SK-N-SH (cell line): Measurements from ENCODE around the gene MINDY2. TPM values are rescaled to one million over a fixed set of nuclear protein-coding genes. Genes with fewer than 3 reads are reported as not detected.
"Not testable (repeated sequence)": the region's sequence is repeated elsewhere in the genome, so short reads cannot be mapped to it uniquely, and the experiment has no call there.

Experiments used
- CTCF ChIA-PET: fragments of 300-600, 350-600 bp; formaldehyde crosslinking; extraction: SDS; loops from one replicate; lab custom pipeline; 2021; lab: Yijun Ruan, JAX
- POLR2A ChIA-PET: fragments of 350-600 bp; sonication (Branson Sonifier 250); formaldehyde crosslinking; extraction: SDS; loops from one replicate; lab custom pipeline; 2020; ENCODE audit warnings: antibody characterized with exemption, inconsistent platforms; lab: Yijun Ruan, JAX
- DNase-seq: peaks from one replicate; pipeline ENCODE4 v3.0.0; 2012
- H2AFZ ChIP-seq: fragments of 200-600 bp; sonication (generic); 2 replicates; pipeline ENCODE4 v1.8.1; 2016; ENCODE audit warnings: antibody characterized with exemption, mild to moderate bottlenecking, low read depth
- H3F3A ChIP-seq: fragments of 200-600 bp; sonication (generic); replicated peaks from 2 replicates; pipeline ENCODE3; 2016; ENCODE audit warnings: antibody characterized with exemption, mild to moderate bottlenecking; ENCODE audit not compliant: insufficient read depth
- H3K27ac ChIP-seq, 2 experiments: fragments of 200-500 bp in 1 of 2; fragments of 200-600 bp in 1 of 2; sonication (Bioruptor generic) in 1 of 2; sonication (generic), shearing (Covaris generic) in 1 of 2; 2 replicates each; pipeline versions ENCODE4 v1.5.1 to v1.6.1; 2014 to 2016; ENCODE audit warnings: low read depth in 2 of 2, inconsistent platforms in 1 of 2, low read length in 1 of 2, mild to moderate bottlenecking in 1 of 2, mixed read lengths in 1 of 2
- H3K27me3 ChIP-seq: fragments of 200-600 bp; sonication (generic), shearing (Covaris generic); 2 replicates; pipeline ENCODE4 v1.6.1; 2016; ENCODE audit warnings: mixed run types; ENCODE audit not compliant: insufficient read depth
- H3K36me3 ChIP-seq, 2 experiments: fragments of 200-500 bp in 1 of 2; fragments of 200-600 bp in 1 of 2; sonication (Bioruptor generic) in 1 of 2; sonication (generic) in 1 of 2; replicated peaks in 1 of 2; 2 replicates each; pipeline versions ENCODE3 to v1.5.1; 2014 to 2016; ENCODE audit warnings: low read length in 1 of 2, mild to moderate bottlenecking in 1 of 2; ENCODE audit not compliant: insufficient read depth in 2 of 2, control insufficient read depth in 1 of 2
- H3K4me1 ChIP-seq, 2 experiments: fragments of 200-500 bp in 1 of 2; fragments of 200-600 bp in 1 of 2; sonication (Bioruptor generic) in 1 of 2; sonication (generic), shearing (Covaris generic) in 1 of 2; 2 replicates each; pipeline versions ENCODE4 v1.5.1 to v1.6.1; 2014 to 2016; ENCODE audit warnings: low read depth in 1 of 2, low read length in 1 of 2, mixed run types in 1 of 2; ENCODE audit not compliant: insufficient read depth in 2 of 2, control insufficient read depth in 1 of 2
- H3K4me2 ChIP-seq: fragments of 200-600 bp; sonication (generic), shearing (Covaris generic); 2 replicates; pipeline ENCODE4 v1.6.1; 2017; ENCODE audit warnings: mixed run types
- H3K4me3 ChIP-seq, 2 experiments: fragments of 200-500 bp in 1 of 2; fragments of 200-600 bp in 1 of 2; sonication (Bioruptor generic) in 1 of 2; sonication (generic), shearing (Covaris generic) in 1 of 2; 2 replicates each; pipeline versions ENCODE4 v1.5.1 to v1.8.1; 2014 to 2016; ENCODE audit warnings: low read depth in 2 of 2, inconsistent platforms in 1 of 2, low read length in 1 of 2, mild to moderate bottlenecking in 1 of 2, mixed read lengths in 1 of 2, moderate library complexity in 1 of 2
- H3K79me2 ChIP-seq: fragments of 200-600 bp; sonication (generic); 2 replicates; pipeline ENCODE4 v1.8.1; 2017; ENCODE audit warnings: mild to moderate bottlenecking; ENCODE audit not compliant: insufficient read depth
- H3K9ac ChIP-seq: fragments of 200-600 bp; sonication (generic); 2 replicates; pipeline ENCODE4 v1.6.1; 2017; ENCODE audit warnings: mixed run types
- H3K9me2 ChIP-seq: fragments of 200-600 bp; sonication (generic); 2 replicates; pipeline ENCODE4 v1.6.1; 2017; ENCODE audit warnings: mixed run types
- H3K9me3 ChIP-seq: fragments of 200-600 bp; sonication (generic); 2 replicates; pipeline ENCODE4 v1.6.1; 2017; ENCODE audit warnings: mixed run types, mild to moderate bottlenecking, moderate library complexity
- H4K20me1 ChIP-seq: fragments of 200-600 bp; sonication (generic); 2 replicates; pipeline ENCODE4 v1.6.1; 2017; ENCODE audit warnings: mild to moderate bottlenecking, mixed run types; ENCODE audit not compliant: insufficient read depth
- FOXM1 ChIP-seq: IDR thresholded peaks from 2 replicates; pipeline ENCODE4 v1.4.0; 2012; ENCODE audit warnings: low read depth, mild to moderate bottlenecking
- GATA2 ChIP-seq: sonication (generic); formaldehyde crosslinking; IDR thresholded peaks from 2 replicates; pipeline ENCODE4 v1.5.0; 2020; ENCODE audit warnings: mild to moderate bottlenecking, missing genetic modification reagents
- MEF2A ChIP-seq: IDR thresholded peaks from 2 replicates; pipeline ENCODE4 v1.4.0; 2012; ENCODE audit warnings: low read depth, borderline replicate concordance
- PBX3 ChIP-seq: IDR thresholded peaks from 2 replicates; pipeline ENCODE4; 2012
- RCOR1 ChIP-seq: fragments of 150-350 bp; IDR thresholded peaks from 2 replicates; pipeline ENCODE4 v1.6.1; 2017; ENCODE audit warnings: antibody characterized with exemption, low read length
- RFX5 ChIP-seq: IDR thresholded peaks from 2 replicates; pipeline ENCODE4 v1.6.1; 2012; ENCODE audit warnings: mild to moderate bottlenecking, improper control_type of control experiment, low read length
- TCF12 ChIP-seq: IDR thresholded peaks from 2 replicates; pipeline ENCODE4 v1.4.0; 2012
- WGBS: methylation state at CpG from one replicate; pipeline ENCODE4 v1.1.6; 2017; ENCODE audit warnings: low lambda C conversion rate; 5-methylcytosine and 5-hydroxymethylcytosine counted together
- polyA plus RNA-seq, 3 experiments: library from polyadenylated mRNA; depleted of rRNA; stranded (reverse); fragments of >200 nt; gene quantifications; 2 replicates each; pipeline ENCODE4 v1.2.3, GENCODE V29; 2012

MINDY2 gene
- polyA plus RNA-seq, 1 of the 3 experiments (the other 2 are of a cell fraction) = 1.0 TPM

GRCh38 chr15:58856086-58856485, 85.0 kb downstream of the MINDY2 start:
- Histone ChIP-seq H3K4me1 (0 out of 4 replicates have a peak, but pooled peaks cover 0 to 11% of the 10 kb centered on the region in 2 experiments), H4K20me1 (no peaks in the 10 kb centered on the region), H3K27me3 (no peaks in the 10 kb centered on the region), H3K4me2 (no peak overlapping the region), H3K4me3 (no peak overlapping the region), H3K9ac (no peak overlapping the region), H3K27ac (peak overlapping the region in 1 of 2 experiments; percentile 9; a peak in 1 of 4 replicates), H3K36me3 (peaks cover 0 to 3% of the 10 kb centered on the region in 2 experiments), H3K9me2 (no peaks in the 10 kb centered on the region), H3F3A (peaks cover 7% of the 10 kb centered on the region), H3K79me2 (no peaks in the 10 kb centered on the region), H3K9me3 (no peaks in the 10 kb centered on the region), H2AFZ (no peak overlapping the region)
- no peak for DNase-seq
- TF ChIP-seq PBX3 (peak; percentile 59), RFX5 (no peak), TCF12 (peak; percentile 82), MEF2A (peak; percentile 61)
- ChIA-PET CTCF (no interaction called here), POLR2A (no interaction called here)

GRCh38 chr15:58856621-58857020, 85.5 kb downstream of the MINDY2 start:
- H4K20me1 ChIP-seq, CTCF ChIA-PET, H3K27me3 ChIP-seq, H3K79me2 ChIP-seq, H3K4me3 ChIP-seq, DNase-seq, H3K9me2 ChIP-seq, POLR2A ChIA-PET, H3K9ac ChIP-seq, H2AFZ ChIP-seq, H3K36me3 ChIP-seq, H3K9me3 ChIP-seq, H3K4me2 ChIP-seq, H3F3A ChIP-seq: not testable (repeated sequence)
- 68% methylated on average over 1 of the region's 1 CpG for WGBS
- Histone ChIP-seq H3K4me1 (0 out of 4 replicates have a peak, but pooled peaks cover 0 to 11% of the 10 kb centered on the region in 2 experiments), H3K27ac (peak overlapping the region in 1 of 2 experiments; percentile 9; a peak in 1 of 4 replicates)

- Histone ChIP-seq H3K4me2 (no peak overlapping the region), H3F3A (no peaks in the 10 kb centered on the region), H3K4me3 (no peak overlapping the region), H3K27me3 (no peaks in the 10 kb centered on the region), H3K79me2 (no peaks in the 10 kb centered on the region), H3K9me3 (no peaks in the 10 kb centered on the region), H2AFZ (no peak overlapping the region), H4K20me1 (no peaks in the 10 kb centered on the region), H3K36me3 (no peaks in the 10 kb centered on the region), H3K27ac (no peak overlapping the region), H3K9ac (no peak overlapping the region), H3K4me1 (peaks cover 0 to 2% of the 10 kb centered on the region in 2 experiments; a peak in 1 of 4 replicates), H3K9me2 (no peaks in the 10 kb centered on the region)
- DNase-seq = peak; percentile 33
- POLR2A ChIA-PET = no interaction called here
- CTCF ChIA-PET = interaction anchor here (1.2 kb wide), 1 partner anchor 11 kb away, joined by 3 read pairs; no protein-coding TSS in a partner anchor
- TF ChIP-seq FOXM1 = no peak
- TF ChIP-seq RCOR1 = peak; percentile 45; the same call in 1 of the 2 replicates
- TF ChIP-seq GATA2 = peak; percentile 41; the same call in 1 of the 2 replicates
- 52% methylated on average over 2 of the region's 2 CpGs for WGBS
These were observed 91.2 kb downstream of the MINDY2 start for GRCh38 chr15:58862326-58862725.
